Activated CD8-positive, alpha-beta T cell treated with anti-CD3 and anti-CD28 coated beads for 36 hours (primary cell): ENCODE measurements around the gene MTRFR. TPM values are rescaled to one million over a fixed set of nuclear protein-coding genes. Genes with fewer than 3 reads are reported as not detected.

ENCODE experiments used
- ATAC-seq: fragments of 200-7000 bp; cut with Tn5 transposase; one replicate; pipeline ENCODE4 v1.10.0; 2021; ENCODE audit warnings: mild to moderate bottlenecking, moderate library complexity
- CTCF ChIA-PET: fragments of 350-600 bp; sonication (Branson Sonifier 250); formaldehyde crosslinking; loops from one replicate; lab custom pipeline; 2021; ENCODE audit warnings: antibody characterized with exemption; lab: Charles Lee
- POLR2A ChIA-PET: fragments of 350-600 bp; sonication (Branson Sonifier 250); formaldehyde crosslinking; loops from one replicate; lab custom pipeline; 2021; ENCODE audit warnings: antibody characterized with exemption; lab: Charles Lee
- DNase-seq: peaks from one replicate; pipeline ENCODE4 v3.0.0-alpha.2; 2020
- H3K27ac Mint-ChIP-seq: one replicate; pipeline ENCODE4 v1.8.0; 2021; ENCODE audit warnings: mild to moderate bottlenecking, mixed read lengths
- H3K27me3 Mint-ChIP-seq: one replicate; pipeline ENCODE4 v1.8.0; 2021; ENCODE audit warnings: mixed read lengths
- H3K36me3 Mint-ChIP-seq: one replicate; pipeline ENCODE4 v1.8.0; 2021; ENCODE audit warnings: low read depth, mixed read lengths
- H3K4me1 Mint-ChIP-seq: one replicate; pipeline ENCODE4 v1.8.0; 2021; ENCODE audit warnings: low read depth, mixed read lengths
- H3K4me3 Mint-ChIP-seq: one replicate; pipeline ENCODE4 v1.8.0; 2021; ENCODE audit warnings: mild to moderate bottlenecking, moderate library complexity, mixed read lengths
- H3K9me3 Mint-ChIP-seq: one replicate; pipeline ENCODE4 v1.8.0; 2021; ENCODE audit warnings: mixed read lengths
- intact Hi-C: fragments of 100-400 bp; cut with micrococcal nuclease; formaldehyde crosslinking; loops from one replicate; pipeline ENCODE4 v1.10.0; 2022
- total RNA-seq, 2 experiments: library from RNA; stranded (reverse); gene quantifications; one replicate each; pipeline ENCODE4 v1.2.3, GENCODE V29; 2021
- TF ChIP-seq, protein P1 (sequence below): fragments of 200-600 bp; IDR thresholded peaks from one replicate; pipeline ENCODE4 v1.8.0; 2022; ENCODE audit warnings: antibody characterized with exemption, mild to moderate bottlenecking

The MTRFR gene
- total RNA-seq, 2 experiments from 2014 or later, result 28.1 to 31.0 TPM

DNA sequence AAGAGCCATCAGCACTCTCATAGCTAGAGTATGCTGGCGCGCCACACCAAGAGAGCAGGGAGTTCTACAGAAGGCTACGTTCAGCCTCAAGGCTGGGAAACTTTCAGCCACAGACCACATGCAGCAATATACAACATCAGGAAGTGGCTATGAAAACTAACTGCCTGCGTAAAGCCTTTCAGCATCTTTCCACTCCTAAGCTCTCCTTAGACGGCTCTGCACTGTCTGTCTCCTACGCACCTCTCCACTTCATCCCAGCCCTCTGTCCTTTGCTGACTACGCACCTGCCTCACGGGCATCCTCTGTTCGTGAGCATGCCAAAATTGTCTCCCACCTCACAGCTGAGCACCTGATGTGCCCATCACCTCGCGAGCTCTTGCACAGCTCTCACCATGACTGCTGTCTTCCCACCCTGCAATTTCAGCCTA, 10.0 kb upstream of the MTRFR start:
- TF ChIP-seq, protein P1, sequence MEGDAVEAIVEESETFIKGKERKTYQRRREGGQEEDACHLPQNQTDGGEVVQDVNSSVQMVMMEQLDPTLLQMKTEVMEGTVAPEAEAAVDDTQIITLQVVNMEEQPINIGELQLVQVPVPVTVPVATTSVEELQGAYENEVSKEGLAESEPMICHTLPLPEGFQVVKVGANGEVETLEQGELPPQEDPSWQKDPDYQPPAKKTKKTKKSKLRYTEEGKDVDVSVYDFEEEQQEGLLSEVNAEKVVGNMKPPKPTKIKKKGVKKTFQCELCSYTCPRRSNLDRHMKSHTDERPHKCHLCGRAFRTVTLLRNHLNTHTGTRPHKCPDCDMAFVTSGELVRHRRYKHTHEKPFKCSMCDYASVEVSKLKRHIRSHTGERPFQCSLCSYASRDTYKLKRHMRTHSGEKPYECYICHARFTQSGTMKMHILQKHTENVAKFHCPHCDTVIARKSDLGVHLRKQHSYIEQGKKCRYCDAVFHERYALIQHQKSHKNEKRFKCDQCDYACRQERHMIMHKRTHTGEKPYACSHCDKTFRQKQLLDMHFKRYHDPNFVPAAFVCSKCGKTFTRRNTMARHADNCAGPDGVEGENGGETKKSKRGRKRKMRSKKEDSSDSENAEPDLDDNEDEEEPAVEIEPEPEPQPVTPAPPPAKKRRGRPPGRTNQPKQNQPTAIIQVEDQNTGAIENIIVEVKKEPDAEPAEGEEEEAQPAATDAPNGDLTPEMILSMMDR, result no peak
- ATAC-seq (peak; percentile 89), DNase-seq (peak; percentile 82)
- Mint-ChIP-seq H3K27ac (peak overlapping the region; percentile 93), H3K27me3 (no peaks in the 10 kb centered on the region), H3K36me3 (peaks cover 47% of the 10 kb centered on the region), H3K4me3 (peak overlapping the region; percentile 62), H3K4me1 (peaks cover 36% of the 10 kb centered on the region), H3K9me3 (no peaks in the 10 kb centered on the region)
- POLR2A ChIA-PET, result interaction anchor here (0.8 to 3.1 kb wide), 9 partner anchors 9 to 179 kb away, joined by 3 to 61 read pairs (median 4); partner anchors contain the start of genes MPHOSPH9 and MTRFR
- CTCF ChIA-PET, result interaction anchor here (0.7 to 9.1 kb wide), 7 partner anchors 9 to 580 kb away, joined by 3 to 92 read pairs (median 3); partner anchors contain the start of genes MPHOSPH9 and MTRFR
- intact Hi-C loops, result no loop called here

- CTCF ChIA-PET, result interaction anchor here (9.1 kb wide), 1 partner anchor 12 kb away, joined by 92 read pairs; no protein-coding TSS in a partner anchor
- Mint-ChIP-seq H3K4me1 (peaks cover 52% of the 10 kb centered on the region), H3K9me3 (no peaks in the 10 kb centered on the region), H3K4me3 (no peak overlapping the region), H3K27me3 (no peaks in the 10 kb centered on the region), H3K27ac (peak overlapping the region; percentile 46), H3K36me3 (peaks cover 43% of the 10 kb centered on the region)
- TF ChIP-seq, protein P1, result no peak
- POLR2A ChIA-PET, result interaction anchor here (3.1 kb wide), 1 partner anchor 7 kb away, joined by 61 read pairs; the partner anchor contains the start of genes MPHOSPH9 and MTRFR
- intact Hi-C loops, result no loop called here
- DNase-seq, result no peak
- ATAC-seq, result no peak
Measured at GRCh38 chr12:123225443-123225842, 7.8 kb upstream of the MTRFR start.

DNA sequence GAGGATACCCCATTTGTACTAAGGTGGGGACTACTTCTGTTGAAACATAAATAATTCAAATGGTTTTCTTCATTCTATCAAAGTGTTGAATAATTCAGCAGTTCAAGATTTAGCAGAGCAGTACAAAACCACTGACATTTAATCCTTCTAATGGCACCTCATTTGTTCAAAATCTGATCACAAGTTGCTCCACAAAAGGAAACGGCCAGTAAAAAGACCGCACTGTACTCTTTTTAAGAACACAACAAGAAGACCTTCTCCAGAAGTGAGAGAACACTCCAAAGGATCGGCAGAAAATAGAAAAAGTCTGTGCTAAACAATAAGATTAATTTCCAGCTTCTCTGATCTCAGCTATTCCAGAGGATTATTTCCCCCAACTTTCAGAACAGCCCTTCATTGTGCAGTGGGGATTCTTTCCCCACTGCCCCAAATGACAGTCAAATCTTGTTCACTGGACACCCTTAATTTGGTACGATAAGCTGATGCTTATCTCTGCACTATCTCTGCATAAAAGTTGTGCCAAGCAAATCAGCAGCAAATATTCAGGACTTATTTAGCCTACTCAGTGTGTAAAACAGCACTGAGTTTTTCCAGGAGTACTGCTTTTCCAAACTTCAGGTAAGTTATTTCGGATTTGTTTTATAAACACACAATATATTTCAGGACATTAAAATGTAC, 5.5 kb upstream of the MTRFR start:
- CTCF ChIA-PET, result interaction anchor here (1.2 to 9.1 kb wide), 2 partner anchors 10 to 362 kb away, joined by 3 to 92 read pairs; no protein-coding TSS in a partner anchor
- Mint-ChIP-seq H3K4me1 (peaks cover 56% of the 10 kb centered on the region), H3K36me3 (peaks cover 32% of the 10 kb centered on the region), H3K9me3 (no peaks in the 10 kb centered on the region), H3K27me3 (no peaks in the 10 kb centered on the region), H3K4me3 (peak overlapping the region; percentile 25), H3K27ac (peak overlapping the region; percentile 46)
- ATAC-seq, result no peak
- DNase-seq, result no peak
- POLR2A ChIA-PET, result no interaction called here
- TF ChIP-seq, protein P1, result no peak
- intact Hi-C loops, result loop anchor here (2.0 kb wide), 1 partner anchor 15 kb away; no protein-coding TSS in a partner anchor

DNA sequence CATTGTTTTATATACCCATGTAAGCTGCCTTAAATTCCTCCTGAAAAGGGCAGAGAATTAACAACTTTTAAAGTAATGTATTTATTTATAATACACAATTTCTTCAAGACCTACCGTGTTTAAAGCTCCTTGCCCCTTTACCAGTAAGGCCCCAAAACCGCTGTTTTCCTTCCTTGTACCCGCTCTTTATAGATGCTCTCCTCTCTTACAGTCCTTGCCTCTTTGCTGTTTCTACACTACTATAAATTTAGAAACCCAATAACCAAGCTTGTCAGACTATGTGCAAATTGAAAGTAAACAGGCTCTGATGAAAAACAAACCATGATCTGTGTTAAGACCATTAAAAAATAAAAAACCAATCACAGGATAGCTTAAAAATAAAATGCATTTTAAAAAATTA, 4.2 kb upstream of the MTRFR start:
- ChIA-PET CTCF (interaction anchor here (1.2 to 9.1 kb wide), 2 partner anchors 9 to 364 kb away, joined by 3 to 92 read pairs; no protein-coding TSS in a partner anchor), POLR2A (interaction anchor here (0.6 to 1.2 kb wide), 5 partner anchors 9 to 53 kb away, joined by 3 to 8 read pairs (median 3); no protein-coding TSS in a partner anchor)
- H3K27me3 Mint-ChIP-seq, result no peaks in the 10 kb centered on the region
- ATAC-seq (no peak), DNase-seq (no peak)
- H3K4me3 Mint-ChIP-seq, result peak overlapping the region; percentile 70
- H3K27ac Mint-ChIP-seq, result peak overlapping the region; percentile 89
- TF ChIP-seq, protein P1, result no peak
- peaks cover 35% of the 10 kb centered on the region for H3K36me3 Mint-ChIP-seq
- intact Hi-C loops, result loop anchor here (2.0 kb wide), 1 partner anchor 14 kb away; no protein-coding TSS in a partner anchor
- H3K9me3 Mint-ChIP-seq, result no peaks in the 10 kb centered on the region
- H3K4me1 Mint-ChIP-seq, result peaks cover 49% of the 10 kb centered on the region
